Measurements from ENCODE around the gene SSTR4.
A peak's percentile ranks its signal among the peaks of the same experiment; 100 is the strongest.

Gene SSTR4

GRCh38 chr20:23048283-23049200 is 13.4 kb downstream of the SSTR4 start:
- FAIRE-seq (no peak), DNase-seq (ENCODE audit: insufficient read length, low spot score) (no peak)

GRCh38 chr20:23049201-23050075 is 14.3 kb downstream of the SSTR4 start, which contains the start of gene THBD:
Gene THBD, minus strand, starts transcription at chr20:23049672. Its CDS starts 168 bp downstream, at chr20:23049504.
- FAIRE-seq = no peak

More at GRCh38 chr20:23048283-23049200, 13.4 kb downstream of the SSTR4 start:
- no peak for TF ChIP-seq CTCF (IDR thresholded peaks at IDR 0.05; ENCODE audit: insufficient read depth, missing control alignments)

GRCh38 chr20:23050076-23050838 is 15.1 kb downstream of the SSTR4 start:
- no peak for DNase-seq (ENCODE audit: insufficient read length, low spot score)

More at GRCh38 chr20:23049201-23050075, 14.3 kb downstream of the SSTR4 start, which contains the start of gene THBD:
- TF ChIP-seq CTCF (IDR thresholded peaks at IDR 0.05; ENCODE audit: insufficient read depth, missing control alignments) = no peak
- DNase-seq (ENCODE audit: insufficient read length, low spot score) = no peak

GRCh38 chr20:23050847-23051627 is 15.9 kb downstream of the SSTR4 start:
- FAIRE-seq (no peak), DNase-seq (ENCODE audit: insufficient read length, low spot score) (no peak)
- peak; percentile 13 for TF ChIP-seq CTCF (IDR thresholded peaks at IDR 0.05; ENCODE audit: insufficient read depth, missing control alignments)

More at GRCh38 chr20:23050076-23050838, 15.1 kb downstream of the SSTR4 start:
- no peak for TF ChIP-seq CTCF (IDR thresholded peaks at IDR 0.05; ENCODE audit: insufficient read depth, missing control alignments)
- FAIRE-seq = no peak

- no peak for TF ChIP-seq CTCF (IDR thresholded peaks at IDR 0.05; ENCODE audit: insufficient read depth, missing control alignments)
- FAIRE-seq (no peak), DNase-seq (ENCODE audit: insufficient read length, low spot score) (no peak)
These were observed 17.8 kb downstream of the SSTR4 start for GRCh38 chr20:23052904-23053303.

- FAIRE-seq (no peak), DNase-seq (ENCODE audit: insufficient read length, low spot score) (no peak)
- TF ChIP-seq CTCF (IDR thresholded peaks at IDR 0.05; ENCODE audit: insufficient read depth, missing control alignments) = no peak
These were observed 23.1 kb downstream of the SSTR4 start for GRCh38 chr20:23058240-23058639.
